K562 (cell line): ENCODE results near the gene COPG2. TPM values are rescaled to one million over a fixed set of nuclear protein-coding genes. Genes with fewer than 3 reads are reported as not detected.

Experiments used
- ARID3B ChIP-seq: fragments of 250-450 bp; sonication (Bioruptor Pico); IDR thresholded peaks from 2 replicates; pipeline ENCODE4 v1.4.0; 2020; ENCODE audit warnings: borderline replicate concordance
- ARID4B ChIP-seq: sonication (generic); formaldehyde crosslinking; IDR thresholded peaks from 2 replicates; pipeline ENCODE4 v1.8.0; 2022; ENCODE audit warnings: mild to moderate bottlenecking, missing genetic modification reagents
- BCL6 ChIP-seq: fragments of 250-450 bp; sonication (Bioruptor Pico); IDR thresholded peaks from 2 replicates; pipeline ENCODE4 v1.4.0; 2020
- CHD4 ChIP-seq: fragments of 200-600 bp; sonication (generic); IDR thresholded peaks from 3 replicates; pipeline ENCODE4 v1.6.1; 2012; ENCODE audit warnings: low read depth, mild to moderate bottlenecking, mixed read lengths, low read length, inconsistent platforms; ENCODE audit not compliant: insufficient read depth, insufficient replicate concordance, poor library complexity, severe bottlenecking
- DNMT1 ChIP-seq: fragments of 450-650 bp; IDR thresholded peaks from 2 replicates; pipeline ENCODE4 v1.6.1; 2016; ENCODE audit warnings: antibody characterized with exemption, mild to moderate bottlenecking
- MIER1 ChIP-seq: fragments of 450-650 bp; IDR thresholded peaks from 2 replicates; pipeline ENCODE4 v1.6.1; 2016; ENCODE audit warnings: antibody characterized with exemption, mild to moderate bottlenecking, low read depth
- NR2C2 ChIP-seq, 2 experiments: fragments of 200-800 bp in 1 of 2; sonication (Bioruptor generic) in 1 of 2; sonication (generic) in 1 of 2; formaldehyde crosslinking in 1 of 2; IDR thresholded peaks; 2 replicates each; pipeline versions ENCODE4 v1.6.1 to v1.8.0; 2016 to 2022; ENCODE audit warnings: mild to moderate bottlenecking in 1 of 2, missing compliant biosample characterization in 1 of 2, missing genetic modification characterization in 1 of 2, missing genetic modification reagents in 1 of 2
- RCOR1 ChIP-seq, 2 experiments: IDR thresholded peaks; 2 replicates each; pipeline ENCODE4 v1.6.1; 2012; ENCODE audit warnings: low read depth in 2 of 2, low read length in 2 of 2, borderline replicate concordance in 1 of 2, improper control_type of control experiment in 1 of 2
- SMC3 ChIP-seq: conservative IDR thresholded peaks from 2 replicates; pipeline ENCODE4 v1.6.1; 2011; ENCODE audit warnings: low read depth, low read length, improper control_type of control experiment; ENCODE audit not compliant: insufficient read depth
- STAT5B ChIP-seq: fragments of 250-450 bp; sonication (Bioruptor Pico); IDR thresholded peaks from 2 replicates; pipeline ENCODE4 v1.8.0; 2021; ENCODE audit warnings: mild to moderate bottlenecking, inconsistent platforms
- THRB ChIP-seq: fragments of 450-650 bp; formaldehyde crosslinking; conservative IDR thresholded peaks from 2 replicates; pipeline ENCODE4 v1.4.0; 2022; ENCODE audit warnings: mild to moderate bottlenecking, missing genetic modification characterization
- ZNF133 ChIP-seq: fragments of 250-450 bp; sonication (Bioruptor Pico); IDR thresholded peaks from 2 replicates; pipeline ENCODE4 v1.4.0; 2020; ENCODE audit warnings: mild to moderate bottlenecking
- polyA plus RNA-seq, 8 experiments: library from polyadenylated mRNA; depleted of rRNA in 4 of 8; stranded (reverse) in 5 of 8; unstranded in 3 of 8; fragments of >200 nt; fragmentation: Nextera tagmentation in 2 of 8; fragmentation: Illumina TruSeq in 1 of 8; extraction: Ambion mirVana in 2 of 8; extraction: Trizol in 1 of 8; gene quantifications; 2 replicates each; pipeline versions ENCODE4 v1.2.1 to v1.2.3, GENCODE V29; 2011 to 2014; ENCODE audit warnings: inconsistent platforms in 1 of 8, missing spikeins in 1 of 8
- total RNA-seq, 7 experiments: library from RNA; depleted of rRNA in 6 of 7; stranded (reverse); fragments of >200 nt in 6 of 7; fragmentation: Illumina TruSeq in 2 of 7; extraction: Trizol in 2 of 7; gene quantifications; 2 replicates each; pipeline versions ENCODE4 v1.2.1 to v1.2.3, GENCODE V29; 2011 to 2021; ENCODE audit warnings: low replicate concordance in 1 of 7

The COPG2 gene
- total and polyA plus RNA-seq, 9 of the 15 experiments (the other 6 are each of a cell fraction or from before 2014, with no cell fraction given), result 6.6 to 104 (median 32.5) TPM

GRCh38 chr7:130463553-130464434 lies 204.8 kb downstream of the COPG2 start (continued):
- TF ChIP-seq ARID4B (CRISPR knock-in tag), result no peak
- TF ChIP-seq MIER1, result no peak
- no peak for TF ChIP-seq DNMT1
- TF ChIP-seq STAT5B (CRISPR knock-in tag), result no peak
- TF ChIP-seq RCOR1 (IDR thresholded peaks at IDR 0.05; ENCODE audit: borderline replicate concordance in 1 of 2, low read depth in 2 of 2, low read length in 2 of 2), result no peak
- TF ChIP-seq ZNF133 (CRISPR knock-in tag), result no peak
- no peak for TF ChIP-seq SMC3
- TF ChIP-seq BCL6 (CRISPR knock-in tag), result no peak
- no peak for TF ChIP-seq CHD4
- TF ChIP-seq THRB (CRISPR knock-in tag), result no peak
- no peak for TF ChIP-seq ARID3B
- no peak for TF ChIP-seq NR2C2 (CRISPR knock-in tag; IDR thresholded peaks at IDR 0.05)
- no peak for TF ChIP-seq NR2C2 (tag; IDR thresholded peaks at IDR 0.05)
